ENCODE results near the gene GPATCH8.
"Not testable (repeated sequence)": the region's sequence is repeated elsewhere in the genome, so short reads cannot be mapped to it uniquely, and the experiment has no call there.

Gene GPATCH8

GRCh38 chr17:44369414-44370023 is 133.7 kb downstream of the GPATCH8 start:
- DNase-seq: not testable (repeated sequence)

- DNase-seq: not testable (repeated sequence)
These were observed 134.6 kb downstream of the GPATCH8 start for GRCh38 chr17:44368391-44369243.

- DNase-seq: no peak
These were observed 135.8 kb downstream of the GPATCH8 start for GRCh38 chr17:44367231-44367979.

GRCh38 chr17:44365051-44365450 is 138.2 kb downstream of the GPATCH8 start:
- not testable (repeated sequence) for DNase-seq

- DNase-seq: peak; percentile 77
These were observed 139.5 kb downstream of the GPATCH8 start, which contains the start of gene FAM171A2 for GRCh38 chr17:44363613-44364159. TSS of gene FAM171A2 (minus strand) at chr17:44363853. CDS start at chr17:44363714, 139 bp downstream.

GRCh38 chr17:44362949-44363612 is 140.1 kb downstream of the GPATCH8 start:
- no peak for DNase-seq

GRCh38 chr17:44362459-44362948 is 140.7 kb downstream of the GPATCH8 start:
- no peak for DNase-seq

GRCh38 chr17:44361292-44362260 is 141.6 kb downstream of the GPATCH8 start:
- DNase-seq: no peak

GRCh38 chr17:44360826-44361225 is 142.4 kb downstream of the GPATCH8 start:
- no peak for DNase-seq

GRCh38 chr17:44360144-44360533 is 143.1 kb downstream of the GPATCH8 start:
- no peak for DNase-seq

- DNase-seq: no peak
These were observed 143.6 kb downstream of the GPATCH8 start for GRCh38 chr17:44359458-44360143.

- no peak for DNase-seq
These were observed 144.2 kb downstream of the GPATCH8 start for GRCh38 chr17:44359006-44359405.

GRCh38 chr17:44358066-44358465 is 145.1 kb downstream of the GPATCH8 start:
- no peak for DNase-seq

GRCh38 chr17:44356241-44356640 is 147.0 kb downstream of the GPATCH8 start:
- DNase-seq: no peak

- DNase-seq: no peak
These were observed 147.5 kb downstream of the GPATCH8 start for GRCh38 chr17:44355642-44356099.

- peak; percentile 82 for DNase-seq
These were observed 148.3 kb downstream of the GPATCH8 start for GRCh38 chr17:44354582-44355561.

GRCh38 chr17:44353672-44354331 is 149.4 kb downstream of the GPATCH8 start:
- DNase-seq: peak; percentile 37
